Neural crest cell (in vitro differentiated cells): Measurements from ENCODE around the gene CNBD2. TPM values are rescaled to one million over a fixed set of nuclear protein-coding genes. Genes with fewer than 3 reads are reported as not detected.
"Not testable (repeated sequence)": the region's sequence is repeated elsewhere in the genome, so short reads cannot be mapped to it uniquely, and the experiment has no call there.

Experiments
- DNase-seq: peaks from one replicate; pipeline ENCODE4 v3.0.0; 2021; ENCODE audit warnings: low read depth, mixed read lengths, low spot score
- H3K27ac Mint-ChIP-seq: one replicate; pipeline ENCODE4 v1.8.0; 2021; ENCODE audit warnings: mild to moderate bottlenecking, mixed read lengths; ENCODE audit not compliant: unreplicated experiment
- H3K27me3 Mint-ChIP-seq: 2 replicates; pipeline ENCODE4 v1.8.0; 2021; ENCODE audit warnings: low read depth, mild to moderate bottlenecking, mixed read lengths
- H3K36me3 Mint-ChIP-seq: 2 replicates; pipeline ENCODE4 v1.8.0; 2021; ENCODE audit warnings: low read depth, mild to moderate bottlenecking, mixed read lengths
- H3K4me1 Mint-ChIP-seq: 2 replicates; pipeline ENCODE4 v1.8.0; 2021; ENCODE audit warnings: mixed read lengths
- H3K4me3 Mint-ChIP-seq: one replicate; pipeline ENCODE4 v1.8.0; 2021; ENCODE audit warnings: mild to moderate bottlenecking, mixed read lengths
- H3K9me3 Mint-ChIP-seq: 2 replicates; pipeline ENCODE4 v1.8.0; 2021; ENCODE audit warnings: mixed read lengths
- CTCF ChIP-seq: fragments of 200-600 bp; sonication (generic); conservative IDR thresholded peaks from 2 replicates; pipeline ENCODE4 v1.5.0; 2021; ENCODE audit warnings: antibody characterized with exemption, mild to moderate bottlenecking
- total RNA-seq: library from RNA; stranded (reverse); gene quantifications from 2 replicates; pipeline ENCODE4 v1.2.1, GENCODE V29; 2021

Gene CNBD2
- total RNA-seq, 1 donor from 2014 or later: 7.4 TPM

DNA sequence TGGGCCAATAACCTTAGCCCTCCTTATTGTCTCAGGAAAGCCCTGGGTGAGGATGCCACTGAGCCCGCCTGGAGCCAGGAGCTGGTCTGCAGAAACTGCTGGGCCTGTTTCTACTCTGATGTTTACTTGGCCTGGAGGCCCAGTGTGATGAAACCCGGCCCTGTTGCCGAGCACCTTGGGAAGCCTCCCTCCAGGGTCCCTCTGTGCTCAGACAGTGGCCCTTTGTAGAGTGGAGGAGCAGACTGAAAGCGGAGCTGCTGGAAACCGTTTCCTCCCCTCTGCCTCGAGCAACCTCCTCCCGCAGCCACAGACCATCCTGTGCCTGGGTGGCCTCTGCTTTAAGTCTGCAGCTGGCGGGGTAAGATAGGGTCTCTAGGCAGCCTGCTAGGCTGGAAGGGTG lies 102.1 kb downstream of the CNBD2 start:
- TF ChIP-seq CTCF: no peak
- Mint-ChIP-seq H3K27me3 (peaks cover 5% of the 10 kb centered on the region), H3K9me3 (no peaks in the 10 kb centered on the region), H3K4me1 (peaks cover 22% of the 10 kb centered on the region), H3K36me3 (no peaks in the 10 kb centered on the region), H3K27ac (peak overlapping the region; percentile 44), H3K4me3 (peak overlapping the region; percentile 71)
- DNase-seq: peak; percentile 43

- TF ChIP-seq CTCF: no peak
Measured at GRCh38 chr20:36071848-36072247, 103.5 kb downstream of the CNBD2 start.

DNA sequence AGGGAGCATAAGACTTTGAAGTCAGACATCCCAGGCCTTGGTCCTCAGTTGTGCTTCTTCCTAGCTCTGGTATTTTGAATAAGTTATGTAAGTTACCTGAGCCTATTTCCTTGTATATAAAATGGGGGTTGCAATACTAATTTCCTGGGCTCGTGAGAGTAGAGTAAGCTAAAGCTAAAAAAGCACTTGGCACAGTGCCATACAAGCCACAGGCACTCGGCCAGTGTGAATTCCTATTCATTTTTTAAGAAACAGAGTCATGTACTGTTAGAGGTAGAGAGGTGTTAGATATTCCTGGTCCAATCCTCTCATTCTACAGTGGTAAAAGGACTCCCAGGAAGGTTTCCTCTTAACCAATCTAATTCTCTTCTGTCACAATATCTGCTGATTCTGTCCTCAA lies 106.6 kb downstream of the CNBD2 start:
- Mint-ChIP-seq H3K36me3 (no peaks in the 10 kb centered on the region), H3K4me1 (peaks cover 22% of the 10 kb centered on the region), H3K4me3 (no peak overlapping the region), H3K9me3 (peaks cover 6% of the 10 kb centered on the region), H3K27me3 (peaks cover 17% of the 10 kb centered on the region), H3K27ac (no peak overlapping the region)
- no peak for TF ChIP-seq CTCF
- DNase-seq: no peak

More at GRCh38 chr20:36071848-36072247, 103.5 kb downstream of the CNBD2 start:
- peaks cover 22% of the 10 kb centered on the region for H3K4me1 Mint-ChIP-seq
- H3K36me3 Mint-ChIP-seq: no peaks in the 10 kb centered on the region
- no peak for DNase-seq
- peaks cover 12% of the 10 kb centered on the region for H3K27me3 Mint-ChIP-seq
- no peaks in the 10 kb centered on the region for H3K9me3 Mint-ChIP-seq
- H3K27ac Mint-ChIP-seq: no peak overlapping the region
- H3K4me3 Mint-ChIP-seq: no peak overlapping the region

DNA sequence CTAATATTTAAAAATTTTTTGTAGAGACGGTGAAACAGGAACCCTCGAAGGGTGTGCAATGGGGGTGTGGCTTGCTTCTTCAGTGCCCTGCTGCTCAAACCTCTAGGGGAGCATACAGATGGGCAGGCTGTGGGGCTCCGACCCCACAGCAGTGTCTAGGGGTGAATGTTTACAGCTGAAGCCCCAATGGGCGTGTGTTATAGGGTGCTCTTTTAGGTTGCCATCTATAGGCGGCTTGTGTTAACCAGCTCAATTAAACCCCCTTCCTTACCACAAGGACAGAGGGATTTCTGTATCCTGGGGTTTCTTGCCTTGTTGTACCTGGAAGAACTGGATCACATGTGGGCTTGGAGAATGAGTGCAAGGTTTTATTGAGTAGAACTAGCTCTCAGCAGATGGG lies 109.4 kb downstream of the CNBD2 start:
- H3K9me3 Mint-ChIP-seq, H3K4me1 Mint-ChIP-seq, H3K27ac Mint-ChIP-seq, H3K36me3 Mint-ChIP-seq, H3K4me3 Mint-ChIP-seq, DNase-seq: not testable (repeated sequence)
- peaks cover 17% of the 10 kb centered on the region for H3K27me3 Mint-ChIP-seq

- peaks cover 1% of the 10 kb centered on the region for H3K36me3 Mint-ChIP-seq
- DNase-seq: no peak
- no peak for TF ChIP-seq CTCF
- H3K27me3 Mint-ChIP-seq: peaks cover 17% of the 10 kb centered on the region
- peak overlapping the region; percentile 70 for H3K27ac Mint-ChIP-seq
- H3K4me1 Mint-ChIP-seq: peaks cover 5% of the 10 kb centered on the region
- peaks cover 7% of the 10 kb centered on the region for H3K9me3 Mint-ChIP-seq
- no peak overlapping the region for H3K4me3 Mint-ChIP-seq
Measured at GRCh38 chr20:36079486-36079885, 111.1 kb downstream of the CNBD2 start.

DNA sequence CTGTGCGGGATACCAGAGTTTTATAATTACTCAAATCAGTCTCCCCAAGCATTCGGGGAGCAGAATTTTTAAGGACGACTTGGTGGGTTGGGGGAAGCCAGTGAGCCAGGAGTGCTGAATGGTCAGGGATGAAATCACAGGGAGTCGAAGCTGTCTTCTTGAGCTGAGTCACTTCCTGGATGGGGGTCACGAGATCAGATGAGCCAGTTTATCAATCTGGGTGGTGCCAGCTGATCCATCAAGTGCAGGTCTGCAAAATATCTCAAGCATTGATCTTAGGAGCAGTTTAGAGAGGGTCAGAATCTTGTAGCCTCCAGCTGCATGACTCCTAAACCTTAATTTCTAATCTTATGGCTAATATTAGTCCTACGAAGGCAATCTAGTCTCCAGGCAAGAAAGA lies 111.6 kb downstream of the CNBD2 start:
- not testable (repeated sequence) for H3K36me3 Mint-ChIP-seq, H3K9me3 Mint-ChIP-seq, H3K4me3 Mint-ChIP-seq, H3K4me1 Mint-ChIP-seq, DNase-seq
- peaks cover 16% of the 10 kb centered on the region for H3K27me3 Mint-ChIP-seq
- peak overlapping the region; percentile 70 for H3K27ac Mint-ChIP-seq

Other genes with a start within 250 kb of the CNBD2 start
- gene RBM39, start 226.3 kb upstream of the CNBD2 start, total RNA-seq: 333 and 357 TPM in 2 replicates
- gene PHF20, start 196.6 kb upstream of the CNBD2 start, total RNA-seq: 53.0 and 57.1 TPM in 2 replicates
- 77.8 and 82.1 TPM in 2 replicates for gene SCAND1, start 14.1 kb upstream of the CNBD2 start, total RNA-seq
- gene EPB41L1, start 186.2 kb downstream of the CNBD2 start, total RNA-seq: 30.6 and 33.1 TPM in 2 replicates